Prostate gland (tissue), 1 donor: ENCODE results near the gene VILL.

Source experiments
- POLR2A ChIP-seq: fragments of 450-650 bp; IDR thresholded peaks from one replicate; pipeline ENCODE4 v1.6.1; 2016; ENCODE audit warnings: antibody characterized with exemption, mild to moderate bottlenecking
- POLR2AphosphoS5 ChIP-seq: sonication (generic); formaldehyde crosslinking; IDR thresholded peaks from one replicate; pipeline ENCODE4 v1.6.1; 2017; ENCODE audit warnings: antibody characterized with exemption

DNA sequence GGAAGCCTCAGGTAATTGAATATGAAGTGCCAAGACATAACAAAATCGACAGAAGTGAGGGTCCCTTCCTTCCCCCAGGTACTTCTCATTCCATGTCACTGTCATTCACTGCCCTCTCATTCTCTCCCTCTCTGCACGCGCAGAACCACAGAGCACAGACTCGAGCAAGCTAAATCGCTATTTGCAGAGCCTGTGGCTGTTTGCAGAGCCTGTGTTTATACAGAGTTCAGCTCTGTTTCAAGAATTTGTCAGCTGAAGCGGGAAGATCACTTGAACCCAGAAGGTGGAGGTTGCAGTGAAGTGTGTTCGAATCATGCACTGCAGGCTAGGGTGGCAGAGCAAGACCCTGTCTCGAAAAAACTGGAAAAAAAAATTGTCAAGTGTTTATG, 2.5 kb downstream of the VILL start:
- TF ChIP-seq POLR2AphosphoS5 (no peak), POLR2A (no peak)
